ENCODE data around the gene INPP1.

INPP1 gene

GRCh38 chr2:190319555-190320498, 23.6 kb upstream of the INPP1 start, which contains the start of gene HIBCH:
Gene HIBCH, minus strand, starts transcription at chr2:190319826. Its CDS starts 76 bp downstream, at chr2:190319750.
- DNase-seq (ENCODE audit: low spot score), result peak; percentile 77
- TF ChIP-seq CTCF (IDR thresholded peaks at IDR 0.05; ENCODE audit: extremely low read depth, insufficient read depth, missing control alignments), result peak; percentile 39
- in situ Hi-C loops (cut with MboI; ENCODE audit: low pct_unique_long_range_greater_than_20kb, low sequenced_read_pairs, unreplicated experiment), result no loop called here

GRCh38 chr2:190320696-190321095, 22.7 kb upstream of the INPP1 start:
- in situ Hi-C loops (cut with MboI; ENCODE audit: low pct_unique_long_range_greater_than_20kb, low sequenced_read_pairs, unreplicated experiment), result no loop called here
- peak; percentile 27 for DNase-seq (ENCODE audit: low spot score)
- no peak for TF ChIP-seq CTCF (IDR thresholded peaks at IDR 0.05; ENCODE audit: extremely low read depth, insufficient read depth, missing control alignments)

- TF ChIP-seq CTCF (IDR thresholded peaks at IDR 0.05; ENCODE audit: extremely low read depth, insufficient read depth, missing control alignments), result no peak
Measured at GRCh38 chr2:190323406-190323805, 20.0 kb upstream of the INPP1 start.

GRCh38 chr2:190325588-190325987, 17.8 kb upstream of the INPP1 start:
- no peak for DNase-seq (ENCODE audit: low spot score)
- no peak for TF ChIP-seq CTCF (IDR thresholded peaks at IDR 0.05; ENCODE audit: extremely low read depth, insufficient read depth, missing control alignments)
- in situ Hi-C loops (cut with MboI; ENCODE audit: low pct_unique_long_range_greater_than_20kb, low sequenced_read_pairs, unreplicated experiment), result no loop called here

More at GRCh38 chr2:190323406-190323805, 20.0 kb upstream of the INPP1 start:
- DNase-seq (ENCODE audit: low spot score), result no peak
- in situ Hi-C loops (cut with MboI; ENCODE audit: low pct_unique_long_range_greater_than_20kb, low sequenced_read_pairs, unreplicated experiment), result no loop called here

GRCh38 chr2:190327867-190328572, 15.4 kb upstream of the INPP1 start:
- DNase-seq (ENCODE audit: low spot score), result no peak
- in situ Hi-C loops (cut with MboI; ENCODE audit: low pct_unique_long_range_greater_than_20kb, low sequenced_read_pairs, unreplicated experiment), result no loop called here
- no peak for TF ChIP-seq CTCF (IDR thresholded peaks at IDR 0.05; ENCODE audit: extremely low read depth, insufficient read depth, missing control alignments)

- in situ Hi-C loops (cut with MboI; ENCODE audit: low pct_unique_long_range_greater_than_20kb, low sequenced_read_pairs, unreplicated experiment), result no loop called here
- no peak for DNase-seq (ENCODE audit: low spot score)
- TF ChIP-seq CTCF (IDR thresholded peaks at IDR 0.05; ENCODE audit: extremely low read depth, insufficient read depth, missing control alignments), result no peak
Measured at GRCh38 chr2:190328573-190329147, 14.7 kb upstream of the INPP1 start.
